SU-DHL-6 (cell line): ENCODE measurements around the gene RUNX1.

ENCODE experiments used
- EZH2phosphoT487 ChIP-seq: fragments of 200-600 bp; sonication (generic), shearing (Covaris generic); conservative IDR thresholded peaks from 2 replicates; pipeline ENCODE4 v1.6.1; 2018; ENCODE audit warnings: mild to moderate bottlenecking, antibody characterized with exemption, low read length, moderate library complexity, mixed read lengths
- TF ChIP-seq, protein P1 (sequence below): fragments of 200-600 bp; sonication (generic); IDR thresholded peaks from one replicate; pipeline ENCODE4 v1.5.1; 2017; ENCODE audit warnings: antibody characterized with exemption, mild to moderate bottlenecking, low read length, moderate library complexity; ENCODE audit not compliant: insufficient read depth, poor library complexity, severe bottlenecking

DNA sequence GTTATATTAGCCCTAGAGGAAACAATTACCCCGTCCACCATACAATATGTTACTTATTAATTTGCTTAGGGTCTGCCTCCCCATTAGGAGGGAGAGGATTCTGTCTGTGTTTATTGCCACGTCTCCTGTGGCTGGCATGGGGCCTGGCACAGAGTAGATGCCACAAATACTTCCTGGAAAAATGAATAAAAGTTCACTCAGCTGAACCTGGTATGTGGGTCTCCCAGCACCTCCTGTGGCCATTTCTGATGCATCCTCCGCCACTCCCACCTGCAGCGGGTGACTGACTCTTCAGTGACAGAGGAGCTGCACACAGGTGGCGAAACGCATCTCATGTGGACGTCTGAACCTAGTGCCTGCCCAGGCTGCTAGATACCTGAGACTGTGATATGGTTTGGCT is 267.6 kb downstream of the RUNX1 start:
- TF ChIP-seq, protein P1, sequence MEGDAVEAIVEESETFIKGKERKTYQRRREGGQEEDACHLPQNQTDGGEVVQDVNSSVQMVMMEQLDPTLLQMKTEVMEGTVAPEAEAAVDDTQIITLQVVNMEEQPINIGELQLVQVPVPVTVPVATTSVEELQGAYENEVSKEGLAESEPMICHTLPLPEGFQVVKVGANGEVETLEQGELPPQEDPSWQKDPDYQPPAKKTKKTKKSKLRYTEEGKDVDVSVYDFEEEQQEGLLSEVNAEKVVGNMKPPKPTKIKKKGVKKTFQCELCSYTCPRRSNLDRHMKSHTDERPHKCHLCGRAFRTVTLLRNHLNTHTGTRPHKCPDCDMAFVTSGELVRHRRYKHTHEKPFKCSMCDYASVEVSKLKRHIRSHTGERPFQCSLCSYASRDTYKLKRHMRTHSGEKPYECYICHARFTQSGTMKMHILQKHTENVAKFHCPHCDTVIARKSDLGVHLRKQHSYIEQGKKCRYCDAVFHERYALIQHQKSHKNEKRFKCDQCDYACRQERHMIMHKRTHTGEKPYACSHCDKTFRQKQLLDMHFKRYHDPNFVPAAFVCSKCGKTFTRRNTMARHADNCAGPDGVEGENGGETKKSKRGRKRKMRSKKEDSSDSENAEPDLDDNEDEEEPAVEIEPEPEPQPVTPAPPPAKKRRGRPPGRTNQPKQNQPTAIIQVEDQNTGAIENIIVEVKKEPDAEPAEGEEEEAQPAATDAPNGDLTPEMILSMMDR: no peak
- no peak for TF ChIP-seq EZH2phosphoT487
